Thyroid gland (tissue), 4 donors: ENCODE results near the gene MICOS13.

Experiments used
- CTCF ChIP-seq, 6 experiments: fragments of 200-600 bp in 3 of 6; fragments of 450-650 bp in 3 of 6; sonication (generic) in 3 of 6; IDR thresholded peaks; one replicate each; pipeline ENCODE4 v1.5.1; 2016 to 2019; ENCODE audit warnings: antibody characterized with exemption in 6 of 6, mild to moderate bottlenecking in 2 of 6, inconsistent platforms in 1 of 6, moderate library complexity in 1 of 6
- POLR2A ChIP-seq, 2 donors: fragments of 450-650 bp; IDR thresholded peaks; one replicate each; pipeline ENCODE4 v1.6.1; 2017; ENCODE audit warnings: antibody characterized with exemption in 2 of 2, mild to moderate bottlenecking in 2 of 2, moderate library complexity in 1 of 2

GRCh38 chr19:5679289-5680083 lies 830 bp downstream of the MICOS13 start:
- TF ChIP-seq CTCF (IDR thresholded peaks at IDR 0.05) (no peak), POLR2A (IDR thresholded peaks at IDR 0.05) (no peak)
